OCI-LY7 (cell line): ENCODE results near the gene CTDNEP1.

Source experiments
- EZH2phosphoT487 ChIP-seq: fragments of 200-600 bp; sonication (generic); IDR thresholded peaks from 2 replicates; pipeline ENCODE4 v1.6.1; 2018; ENCODE audit warnings: low read depth, borderline replicate concordance, mild to moderate bottlenecking, mixed run types, antibody characterized with exemption, low read length, moderate library complexity, mixed read lengths
- TF ChIP-seq, protein P1 (sequence below): fragments of 200-600 bp; sonication (generic); conservative IDR thresholded peaks from 2 replicates; pipeline ENCODE4 v1.5.1; 2014; ENCODE audit warnings: mild to moderate bottlenecking, antibody characterized with exemption, low read length, moderate library complexity, mixed read lengths

DNA sequence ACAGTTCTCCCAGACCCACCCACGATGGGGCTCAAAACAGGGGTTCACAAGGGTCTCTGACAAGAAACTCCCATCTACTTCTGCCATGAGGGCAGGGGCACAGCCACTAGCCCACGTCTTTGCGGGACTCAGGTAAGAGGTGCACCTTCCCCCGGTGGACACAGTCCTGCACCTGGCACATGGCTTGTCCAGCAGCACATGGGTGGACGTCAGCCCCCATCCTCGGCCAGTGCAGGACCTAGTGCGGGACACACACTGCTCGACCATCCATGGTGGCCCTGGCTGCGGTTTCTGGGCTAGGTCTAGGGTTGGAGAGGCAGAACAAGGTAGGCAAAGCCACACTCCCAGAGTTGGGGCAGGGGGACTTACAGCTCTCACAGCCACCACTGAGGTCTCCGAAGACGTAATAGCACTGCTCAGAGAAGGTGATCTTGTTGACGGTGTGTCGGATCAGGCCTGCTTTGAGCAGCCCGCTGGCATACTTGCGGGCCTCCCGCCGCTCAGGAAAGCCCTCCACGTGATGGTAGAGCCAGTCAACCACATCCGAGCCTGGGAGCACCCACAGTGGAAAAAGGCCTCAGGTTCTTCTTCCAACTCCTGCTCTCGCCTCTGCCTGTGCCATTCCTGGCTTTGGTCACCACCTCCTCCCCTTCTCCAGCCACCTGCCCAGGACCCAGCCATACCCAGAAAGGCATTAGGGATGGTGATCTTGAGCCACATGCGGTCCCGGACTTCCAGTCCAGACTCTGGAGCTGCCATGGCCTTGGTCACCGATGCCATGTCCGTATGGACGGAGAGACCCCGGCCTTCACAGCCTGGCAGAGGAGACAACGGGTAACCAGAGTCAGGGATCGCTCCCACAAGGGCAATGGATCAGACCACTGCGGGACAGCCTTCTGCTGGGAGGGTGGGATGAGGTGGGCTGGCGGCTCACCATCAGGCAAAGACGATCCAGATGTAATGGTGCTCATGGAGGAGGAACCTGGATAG, 24.5 kb downstream of the CTDNEP1 start:
- TF ChIP-seq, protein P1, sequence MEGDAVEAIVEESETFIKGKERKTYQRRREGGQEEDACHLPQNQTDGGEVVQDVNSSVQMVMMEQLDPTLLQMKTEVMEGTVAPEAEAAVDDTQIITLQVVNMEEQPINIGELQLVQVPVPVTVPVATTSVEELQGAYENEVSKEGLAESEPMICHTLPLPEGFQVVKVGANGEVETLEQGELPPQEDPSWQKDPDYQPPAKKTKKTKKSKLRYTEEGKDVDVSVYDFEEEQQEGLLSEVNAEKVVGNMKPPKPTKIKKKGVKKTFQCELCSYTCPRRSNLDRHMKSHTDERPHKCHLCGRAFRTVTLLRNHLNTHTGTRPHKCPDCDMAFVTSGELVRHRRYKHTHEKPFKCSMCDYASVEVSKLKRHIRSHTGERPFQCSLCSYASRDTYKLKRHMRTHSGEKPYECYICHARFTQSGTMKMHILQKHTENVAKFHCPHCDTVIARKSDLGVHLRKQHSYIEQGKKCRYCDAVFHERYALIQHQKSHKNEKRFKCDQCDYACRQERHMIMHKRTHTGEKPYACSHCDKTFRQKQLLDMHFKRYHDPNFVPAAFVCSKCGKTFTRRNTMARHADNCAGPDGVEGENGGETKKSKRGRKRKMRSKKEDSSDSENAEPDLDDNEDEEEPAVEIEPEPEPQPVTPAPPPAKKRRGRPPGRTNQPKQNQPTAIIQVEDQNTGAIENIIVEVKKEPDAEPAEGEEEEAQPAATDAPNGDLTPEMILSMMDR = no peak
- no peak for TF ChIP-seq EZH2phosphoT487
